ENCODE results near the gene THAP4.

Gene THAP4

GRCh38 chr2:241636182-241637017, 558 bp downstream of the THAP4 start:
- DNase-seq = peak; percentile 17

- DNase-seq = no peak
These were observed 1.2 kb downstream of the THAP4 start for GRCh38 chr2:241635756-241636155.

DNA sequence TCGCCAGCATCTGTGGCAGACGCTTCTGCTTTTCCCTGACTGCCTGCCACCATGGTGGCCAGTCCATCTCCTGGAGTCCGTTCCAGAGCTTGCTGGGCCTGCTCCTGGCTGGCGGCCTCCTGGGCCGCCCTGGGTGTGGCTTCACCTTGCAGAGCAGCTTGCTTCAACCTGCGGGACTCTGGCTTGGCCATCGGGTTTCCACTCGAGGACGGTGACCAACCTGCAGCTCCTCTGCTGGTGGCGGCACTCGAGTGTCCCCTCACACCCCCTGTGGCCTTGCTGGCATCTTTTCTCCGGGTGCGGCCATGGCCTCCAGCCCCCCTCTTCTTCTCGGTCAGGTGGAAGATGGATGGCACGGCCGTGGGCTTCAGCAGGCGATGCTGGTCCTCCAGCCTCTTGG, 3.4 kb downstream of the THAP4 start:
- no peak for DNase-seq

GRCh38 chr2:241632478-241633325, 4.3 kb downstream of the THAP4 start:
- DNase-seq = no peak

- DNase-seq = no peak
These were observed 7.1 kb downstream of the THAP4 start for GRCh38 chr2:241629762-241630435.

- no peak for DNase-seq
These were observed 9.3 kb downstream of the THAP4 start for GRCh38 chr2:241627675-241628074.

DNA sequence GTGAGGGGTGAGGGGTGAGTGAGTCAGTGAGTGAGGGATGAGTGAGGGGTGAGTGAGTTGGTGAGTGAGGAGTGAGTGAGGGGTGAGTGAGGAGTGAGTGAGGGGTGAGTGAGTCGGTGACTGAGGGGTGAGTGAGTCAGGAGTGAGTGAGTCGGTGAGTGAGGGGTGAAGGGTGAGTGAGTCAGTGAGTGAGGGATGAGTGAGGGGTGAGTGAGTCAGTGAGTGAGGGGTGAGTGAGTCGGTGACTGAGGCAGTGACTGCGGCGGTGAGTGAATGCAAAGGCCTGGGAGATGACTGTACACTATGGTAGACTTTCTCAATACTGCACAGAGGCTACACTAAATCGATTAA, 16.6 kb downstream of the THAP4 start:
- DNase-seq = no peak

GRCh38 chr2:241619597-241620418, 17.1 kb downstream of the THAP4 start:
- no peak for DNase-seq

GRCh38 chr2:241618829-241619228, 18.1 kb downstream of the THAP4 start:
- DNase-seq = no peak

GRCh38 chr2:241618296-241618805, 18.6 kb downstream of the THAP4 start:
- DNase-seq = no peak

GRCh38 chr2:241617431-241618154, 19.4 kb downstream of the THAP4 start:
- DNase-seq = peak; percentile 74

DNA sequence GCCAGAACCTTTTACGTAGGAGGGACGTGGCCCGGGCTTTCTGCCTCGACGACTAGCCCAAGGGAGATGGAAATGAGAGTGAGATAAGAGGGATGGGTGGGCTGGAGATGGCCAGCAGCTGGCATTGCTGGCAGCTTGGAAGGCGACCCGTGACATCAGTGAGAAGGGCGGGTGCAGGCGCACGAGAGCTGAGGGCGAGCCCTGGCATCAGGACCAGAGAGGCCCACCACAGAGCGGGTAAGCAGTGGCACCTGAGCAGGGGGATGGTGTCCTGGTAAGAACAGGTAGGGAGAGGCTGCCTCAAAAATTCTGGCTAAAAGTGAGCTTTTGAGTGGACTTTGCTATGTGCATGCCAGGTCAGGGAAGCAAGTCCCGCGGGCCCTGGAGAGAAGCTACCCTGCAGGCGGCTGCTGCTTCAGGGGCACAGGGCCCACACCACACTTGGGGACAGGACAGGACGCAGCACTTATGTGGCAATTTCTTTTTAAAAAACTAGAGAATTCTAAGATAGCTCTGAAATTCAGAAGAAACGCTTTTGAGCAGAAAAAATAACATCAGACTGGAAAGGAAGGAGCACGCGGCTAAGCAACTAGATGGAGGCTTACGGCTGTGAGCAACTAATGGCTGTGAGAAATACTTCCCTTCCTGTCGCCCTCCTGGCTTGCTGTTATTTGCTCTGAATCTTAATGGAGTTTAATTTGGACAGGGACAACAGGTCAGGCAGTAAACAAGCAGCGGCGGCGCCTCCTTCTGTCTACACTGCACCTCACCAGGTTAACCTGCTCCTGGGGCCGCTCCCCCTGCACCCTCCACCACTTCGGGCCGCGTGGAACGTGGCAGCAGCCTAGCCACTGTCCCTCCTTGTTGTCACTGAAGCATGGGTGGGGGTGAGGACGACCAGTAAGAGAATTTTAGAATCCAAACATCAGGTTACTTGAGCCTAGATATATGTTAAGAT, 20.5 kb downstream of the THAP4 start:
- DNase-seq = no peak

DNA sequence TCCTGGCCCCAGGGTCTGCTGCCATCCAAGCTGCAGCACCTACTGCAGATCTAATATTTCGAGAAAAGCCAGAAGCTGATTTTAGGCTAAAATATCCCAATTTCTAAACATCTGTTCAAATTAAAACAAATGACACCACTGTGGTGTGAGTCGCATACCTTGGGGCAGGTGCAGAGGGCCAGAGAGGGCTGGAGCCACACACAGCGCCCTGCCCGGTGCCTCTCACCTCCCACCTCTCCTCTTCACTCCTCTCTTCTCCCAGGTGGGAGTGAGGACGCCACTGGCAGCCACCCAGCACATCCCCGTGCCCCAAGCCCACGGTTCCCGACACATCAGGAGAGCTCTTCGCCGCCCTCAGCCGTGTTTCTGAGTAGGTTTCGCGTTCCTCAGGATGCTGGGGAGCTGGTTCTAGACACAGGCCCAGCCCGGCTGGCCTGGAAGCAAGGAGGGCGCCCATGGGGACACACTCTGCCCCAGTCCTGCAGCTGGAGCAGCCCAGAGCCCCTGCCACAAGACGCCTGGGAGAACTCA, 21.4 kb downstream of the THAP4 start:
- DNase-seq = no peak

GRCh38 chr2:241615041-241615440, 21.9 kb downstream of the THAP4 start:
- DNase-seq = no peak

DNA sequence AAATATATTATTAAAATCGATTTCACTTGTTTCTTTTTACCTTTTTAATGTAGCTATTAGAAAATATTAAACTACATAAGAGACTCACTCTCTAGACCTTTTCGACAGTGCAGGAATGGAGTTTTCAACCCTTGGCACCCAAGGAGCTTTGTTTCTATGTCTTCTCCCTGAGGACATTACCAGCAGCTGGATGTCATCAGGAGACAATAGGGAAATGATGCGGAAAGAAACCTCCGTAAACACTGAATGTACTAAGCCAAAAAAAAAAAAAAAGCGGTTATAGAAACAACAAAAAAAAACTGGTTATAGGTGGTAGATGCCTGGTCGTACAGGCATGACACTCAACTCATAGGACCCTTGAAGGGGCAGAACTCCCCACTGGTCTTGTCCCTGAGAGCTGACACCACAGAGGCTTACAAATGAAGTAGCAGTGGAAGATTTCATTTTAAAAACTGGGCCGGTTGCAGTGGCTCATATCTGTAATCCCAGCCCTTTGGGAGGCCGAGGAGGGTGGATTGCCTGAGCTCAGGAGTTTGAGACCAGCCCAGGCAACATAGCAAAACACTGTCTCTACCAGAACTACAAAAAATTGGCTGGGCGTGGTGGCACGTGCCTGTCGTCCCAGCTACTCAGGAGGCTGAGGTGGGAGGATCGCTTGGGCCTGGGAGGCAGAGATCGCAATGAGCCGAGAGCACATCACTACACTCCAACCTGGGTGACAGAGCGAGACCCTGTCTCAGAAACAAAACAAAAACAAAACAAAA, 23.8 kb downstream of the THAP4 start:
- no peak for DNase-seq

DNA sequence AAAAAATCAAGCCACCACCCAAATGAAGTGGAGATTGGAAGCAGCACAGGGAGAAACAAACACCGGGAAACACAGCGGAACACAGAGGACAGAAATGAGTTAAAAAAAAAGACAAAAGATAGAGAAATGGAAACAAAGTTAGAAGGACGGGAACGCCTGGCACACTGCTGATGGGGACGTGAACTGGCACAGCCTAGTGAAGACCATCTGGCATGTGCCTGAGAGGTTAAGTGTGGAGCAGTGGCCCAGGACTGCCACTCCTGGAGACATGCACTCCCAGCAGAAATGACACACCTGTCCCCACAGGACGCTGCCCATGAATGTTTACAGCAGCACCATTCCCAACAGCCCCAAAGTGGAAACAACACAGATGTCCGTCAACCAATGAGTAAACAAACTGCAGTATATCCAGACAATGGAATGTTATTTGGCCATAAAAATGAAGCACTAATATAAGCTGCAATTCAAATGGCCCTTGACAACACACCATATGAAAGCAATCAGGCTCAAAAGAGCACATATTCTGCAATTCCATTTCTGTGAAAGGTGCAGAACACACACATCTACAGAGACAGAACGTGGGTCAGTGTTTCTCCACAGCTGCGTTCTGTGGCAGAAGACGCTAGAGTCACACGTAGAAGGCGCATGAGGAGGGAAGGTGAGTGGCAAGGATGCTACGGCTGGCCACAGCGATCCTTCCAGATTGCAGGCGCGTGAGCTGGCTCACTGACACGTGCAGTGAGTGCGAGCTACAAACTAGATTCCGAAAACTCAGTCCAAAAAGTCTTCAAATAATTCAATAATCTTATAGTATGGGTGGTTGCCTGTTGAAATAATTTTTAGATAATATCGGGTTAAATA, 24.6 kb downstream of the THAP4 start:
- no peak for DNase-seq

DNA sequence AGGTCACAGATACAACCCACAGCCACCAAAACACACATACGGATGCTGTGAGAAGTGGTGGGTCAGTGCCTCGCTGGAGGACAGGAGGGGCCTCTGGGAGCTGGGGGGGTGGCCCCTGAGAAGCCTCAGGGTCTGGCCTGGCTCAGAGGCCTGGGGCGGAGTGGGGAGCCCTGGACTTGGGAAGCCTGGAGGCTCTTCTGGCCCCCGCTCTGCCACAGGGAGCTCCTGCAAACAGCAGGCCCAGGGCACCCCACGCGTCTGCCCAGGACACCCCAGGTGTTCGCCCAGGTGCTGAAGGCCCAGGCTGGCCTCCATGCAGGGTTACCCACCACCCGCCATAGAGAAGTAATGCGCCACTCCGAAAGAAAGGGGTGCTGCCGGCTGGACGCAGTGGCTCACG, 25.9 kb downstream of the THAP4 start:
- no peak for DNase-seq

Measured in CD4-positive, alpha-beta T cell treated with Interleukin-21 for 1 hour (primary cell).